ENCODE results near the gene HGD.
"Not testable (repeated sequence)": the region's sequence is repeated elsewhere in the genome, so short reads cannot be mapped to it uniquely, and the experiment has no call there.

The HGD gene

DNA sequence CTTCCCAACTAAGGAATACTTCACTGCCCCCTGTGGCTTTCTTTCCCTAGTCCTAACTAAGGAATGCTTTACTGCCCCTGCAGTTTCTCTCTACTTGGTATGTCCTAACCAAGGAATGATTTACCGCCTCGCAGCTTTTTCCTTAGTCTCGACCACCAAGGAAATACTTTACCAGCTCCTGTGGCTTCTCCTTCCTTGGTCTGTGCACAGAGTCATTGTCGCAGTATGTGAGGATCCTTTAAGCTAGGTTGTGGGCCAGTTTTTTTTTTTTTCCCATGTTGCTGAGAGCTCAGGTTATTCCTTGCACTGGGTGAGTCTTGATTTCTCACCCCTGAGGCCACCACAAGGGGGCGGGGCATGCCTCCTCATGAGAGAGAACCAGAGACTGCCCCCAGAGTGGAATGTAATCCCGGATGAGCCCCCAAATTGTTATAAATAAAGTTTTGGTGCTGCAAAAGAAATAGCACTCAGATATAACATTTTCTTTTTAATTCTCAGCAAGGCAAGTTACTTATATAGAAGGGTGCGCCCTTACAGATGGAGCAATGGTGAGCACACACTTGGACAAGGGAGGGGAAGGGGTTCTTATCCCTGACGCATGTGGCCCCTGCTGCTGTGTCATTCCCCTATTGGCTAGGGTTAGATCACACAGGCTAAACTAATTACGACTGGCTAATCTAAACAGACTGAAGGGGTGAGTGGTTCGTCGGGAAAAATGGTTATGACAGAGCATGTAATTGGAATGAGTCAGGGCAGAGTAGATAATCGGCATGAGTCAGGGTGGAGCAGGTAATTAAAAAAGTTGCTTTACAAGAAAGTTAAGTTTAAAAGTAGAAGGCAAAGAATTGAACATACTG, 58.9 kb downstream of the HGD start:
- no peaks in the 10 kb centered on the region for H3K27me3 Mint-ChIP-seq (ENCODE audit: low read depth, poor library complexity)
- peaks cover 4% of the 10 kb centered on the region for H3K36me3 Mint-ChIP-seq (ENCODE audit: low read depth)
- no peaks in the 10 kb centered on the region for H3K4me1 Mint-ChIP-seq
- H3K4me3 Mint-ChIP-seq = peak overlapping the region; percentile 51
- H3K9me3 Mint-ChIP-seq = peaks cover 22% of the 10 kb centered on the region
- no peak for TF ChIP-seq CTCF (IDR thresholded peaks at IDR 0.05)
- peak; percentile 53 for DNase-seq
- H3K27ac Mint-ChIP-seq = no peak overlapping the region

DNA sequence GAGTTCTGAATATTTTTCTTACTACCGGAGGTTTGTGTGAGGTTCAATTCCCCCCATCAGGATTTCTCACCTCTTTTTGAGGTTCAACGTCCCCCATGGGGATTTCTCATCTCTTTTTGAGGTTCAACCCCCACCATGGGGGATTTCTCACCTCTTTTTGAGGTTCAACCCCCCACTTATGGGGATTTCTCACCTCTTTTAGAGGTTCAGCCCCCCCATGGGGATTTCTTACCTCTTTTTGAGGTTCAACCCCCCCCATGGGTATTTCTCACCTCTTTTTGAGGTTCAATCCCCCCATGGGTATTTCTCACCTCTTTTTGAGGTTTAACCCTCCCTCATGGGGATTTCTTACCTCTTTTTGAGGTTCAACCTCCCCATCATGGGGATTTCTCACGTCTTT, 59.6 kb downstream of the HGD start:
- Mint-ChIP-seq H3K4me1 (no peaks in the 10 kb centered on the region), H3K27me3 (ENCODE audit: low read depth, poor library complexity) (no peaks in the 10 kb centered on the region), H3K27ac (no peak overlapping the region), H3K4me3 (no peak overlapping the region), H3K9me3 (peaks cover 22% of the 10 kb centered on the region), H3K36me3 (ENCODE audit: low read depth) (peaks cover 4% of the 10 kb centered on the region)
- no peak for DNase-seq
- TF ChIP-seq CTCF (IDR thresholded peaks at IDR 0.05) = no peak

DNA sequence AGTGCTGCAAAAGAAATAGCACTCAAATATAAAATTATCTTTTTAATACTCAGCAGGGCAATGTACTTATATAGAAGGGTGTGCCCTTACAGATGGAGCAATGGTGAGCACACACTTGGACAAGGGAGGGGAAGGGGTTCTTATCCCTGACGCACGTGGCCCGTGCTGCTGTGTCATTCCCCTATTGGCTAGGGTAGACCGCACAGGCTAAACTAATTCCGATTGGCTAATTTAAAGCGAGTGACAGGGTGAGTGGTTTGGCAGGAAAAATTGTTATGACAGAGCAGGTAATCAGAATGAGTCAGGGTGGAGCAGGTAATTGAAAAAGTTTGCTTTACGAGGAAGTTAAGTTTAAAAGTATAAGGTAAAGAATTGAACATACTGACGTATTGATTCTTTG, 65.3 kb downstream of the HGD start:
- not testable (repeated sequence) for H3K4me3 Mint-ChIP-seq; H3K4me1 Mint-ChIP-seq; H3K36me3 Mint-ChIP-seq (ENCODE audit: low read depth); DNase-seq; H3K27me3 Mint-ChIP-seq (ENCODE audit: low read depth, poor library complexity); H3K9me3 Mint-ChIP-seq; H3K27ac Mint-ChIP-seq

GRCh38 chr3:120615847-120616609, 66.0 kb downstream of the HGD start:
- Mint-ChIP-seq H3K9me3 (no peaks in the 10 kb centered on the region), H3K36me3 (ENCODE audit: low read depth) (no peaks in the 10 kb centered on the region), H3K27ac (no peak overlapping the region), H3K4me3 (no peak overlapping the region), H3K27me3 (ENCODE audit: low read depth, poor library complexity) (no peaks in the 10 kb centered on the region), H3K4me1 (peaks cover 6% of the 10 kb centered on the region)
- TF ChIP-seq CTCF (IDR thresholded peaks at IDR 0.05) = no peak
- no peak for DNase-seq

DNA sequence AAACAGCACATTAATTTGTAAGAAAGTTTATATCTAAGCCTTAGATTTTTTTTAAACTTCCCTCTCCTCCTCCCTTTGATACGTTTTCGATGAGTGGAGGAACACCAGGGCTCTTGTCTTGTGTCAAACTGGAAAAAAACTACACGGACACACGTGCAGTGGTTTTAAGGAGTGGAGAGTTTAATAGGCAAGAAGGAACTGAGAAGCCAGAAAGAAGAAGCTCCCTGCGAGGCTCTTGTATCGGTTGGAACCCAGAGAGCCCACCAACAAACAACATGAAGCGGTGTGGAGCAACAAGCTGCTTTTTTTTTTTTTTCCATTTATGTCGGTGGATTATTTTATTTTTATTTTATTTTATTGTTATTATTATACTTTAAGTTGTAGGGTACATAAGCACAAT, 67.3 kb downstream of the HGD start:
- Mint-ChIP-seq H3K4me1 (peaks cover 6% of the 10 kb centered on the region), H3K4me3 (no peak overlapping the region), H3K27me3 (ENCODE audit: low read depth, poor library complexity) (no peaks in the 10 kb centered on the region), H3K27ac (no peak overlapping the region), H3K36me3 (ENCODE audit: low read depth) (no peaks in the 10 kb centered on the region), H3K9me3 (no peaks in the 10 kb centered on the region)
- no peak for TF ChIP-seq CTCF (IDR thresholded peaks at IDR 0.05)
- no peak for DNase-seq

GRCh38 chr3:120608506-120608905, 73.5 kb downstream of the HGD start:
- no peaks in the 10 kb centered on the region for H3K36me3 Mint-ChIP-seq (ENCODE audit: low read depth)
- no peak overlapping the region for H3K27ac Mint-ChIP-seq
- no peak for DNase-seq
- peaks cover 5% of the 10 kb centered on the region for H3K4me1 Mint-ChIP-seq
- H3K27me3 Mint-ChIP-seq (ENCODE audit: low read depth, poor library complexity) = no peaks in the 10 kb centered on the region
- no peak for TF ChIP-seq CTCF (IDR thresholded peaks at IDR 0.05)
- H3K4me3 Mint-ChIP-seq = no peak overlapping the region
- H3K9me3 Mint-ChIP-seq = no peaks in the 10 kb centered on the region

Data from nephron progenitor cell (in vitro differentiated cells).